GM18498 (cell line): ENCODE data around the gene SULT1A1.
"Not testable (repeated sequence)": the region's sequence is repeated elsewhere in the genome, so short reads cannot be mapped to it uniquely, and the experiment has no call there.

Experiments used
- ATAC-seq: cut with Tn5 transposase; IDR thresholded peaks from one replicate; pipeline ENCODE4 v1.9.1; 2021; ENCODE audit warnings: mild to moderate bottlenecking, moderate library complexity; ENCODE audit not compliant: unreplicated experiment

Gene SULT1A1

GRCh38 chr16:28608867-28609596 lies 812 bp downstream of the SULT1A1 start:
- not testable (repeated sequence) for ATAC-seq

GRCh38 chr16:28608496-28608808 lies 1.4 kb downstream of the SULT1A1 start:
- not testable (repeated sequence) for ATAC-seq

GRCh38 chr16:28607681-28608495 lies 2.0 kb downstream of the SULT1A1 start:
- not testable (repeated sequence) for ATAC-seq

- no peak for ATAC-seq
These were observed 2.7 kb downstream of the SULT1A1 start for GRCh38 chr16:28607116-28607623.

- ATAC-seq: no peak
These were observed 3.3 kb downstream of the SULT1A1 start for GRCh38 chr16:28606291-28607115.

GRCh38 chr16:28604186-28604565 lies 5.7 kb downstream of the SULT1A1 start:
- ATAC-seq: no peak

GRCh38 chr16:28603381-28604185 lies 6.3 kb downstream of the SULT1A1 start:
- ATAC-seq: no peak

GRCh38 chr16:28602529-28602928 lies 7.3 kb downstream of the SULT1A1 start:
- no peak for ATAC-seq

- ATAC-seq: not testable (repeated sequence)
These were observed 7.8 kb downstream of the SULT1A1 start for GRCh38 chr16:28602062-28602461.

GRCh38 chr16:28601589-28601988 lies 8.3 kb downstream of the SULT1A1 start:
- not testable (repeated sequence) for ATAC-seq

GRCh38 chr16:28600965-28601364 lies 8.9 kb downstream of the SULT1A1 start:
- ATAC-seq: not testable (repeated sequence)

- ATAC-seq: not testable (repeated sequence)
These were observed 10.2 kb downstream of the SULT1A1 start for GRCh38 chr16:28599377-28600285.

GRCh38 chr16:28597692-28598261 lies 12.1 kb downstream of the SULT1A1 start:
- ATAC-seq: no peak

- no peak for ATAC-seq
These were observed 12.8 kb downstream of the SULT1A1 start, which contains the start of gene SULT1A2 for GRCh38 chr16:28596840-28597691. TSS of gene SULT1A2 (minus strand) at chr16:28597050. CDS start at chr16:28595930, 1,120 bp downstream.

GRCh38 chr16:28596115-28596630 lies 13.7 kb downstream of the SULT1A1 start:
- ATAC-seq: no peak

- ATAC-seq: not testable (repeated sequence)
These were observed 14.4 kb downstream of the SULT1A1 start for GRCh38 chr16:28595451-28595850.

GRCh38 chr16:28592979-28593553 lies 16.8 kb downstream of the SULT1A1 start:
- ATAC-seq: no peak
